ENCODE results near the gene SMAD6. TPM values are rescaled to one million over a fixed set of nuclear protein-coding genes. Genes with fewer than 3 reads are reported as not detected.

Gene SMAD6
- total and polyA plus RNA-seq, 9 of the 15 experiments (the other 6 are each of a cell fraction or from before 2014, with no cell fraction given), result 0.10 to 15.5 (median 3.7) TPM

- DNase-seq (ENCODE audit: extremely low read depth in 1 of 4, low spot score in 3 of 4) (no peak), FAIRE-seq (no peak), ATAC-seq (peak; percentile 45; the same call in 2 of the 3 replicates)
- no peaks in the 10 kb centered on the region for H3K9me1 ChIP-seq (ENCODE audit: control insufficient read depth, insufficient read depth, low read length)
- H3K9me3 ChIP-seq (replicated peaks; ENCODE audit: control insufficient read depth, insufficient read depth, low read depth, low read length), result no peaks in the 10 kb centered on the region
- peak; percentile 11; the same call in 1 of the 2 replicates for TF ChIP-seq CTBP1 (IDR thresholded peaks at IDR 0.05; ENCODE audit: borderline replicate concordance)
- no peak for TF ChIP-seq ZNF280A (IDR thresholded peaks at IDR 0.05; ENCODE audit: low read depth, partially characterized antibody)
- ChIA-PET CTCF (ENCODE audit: low intra/inter-chr PET ratio) (no interaction called here), POLR2A (no interaction called here)
- no peak overlapping the region for H3K9ac ChIP-seq (ENCODE audit: insufficient read depth in 1 of 2, low read depth in 2 of 2, low read length in 2 of 2)
- in situ Hi-C loops (cut with MboI), result no loop called here
- no peak overlapping the region for H3K4me2 ChIP-seq (ENCODE audit: insufficient read depth, low read length)
- H3K4me1 ChIP-seq (replicated peaks in 1 of 2; ENCODE audit: control insufficient read depth in 2 of 2, insufficient read depth in 2 of 2, low read length in 2 of 2), result no peaks in the 10 kb centered on the region; a peak in 1 of 5 replicates
- BruUV-seq (replicated peaks), result no TSS peak
- no peaks in the 10 kb centered on the region for H4K20me1 ChIP-seq (replicated peaks; ENCODE audit: control insufficient read depth, insufficient read depth, low read length)
- no peak overlapping the region for H3K4me3 ChIP-seq
- H3K36me3 ChIP-seq (ENCODE audit: control insufficient read depth, insufficient read depth, low read length), result no peaks in the 10 kb centered on the region
- H3K27ac ChIP-seq (ENCODE audit: extremely low read depth, low read depth, low read length), result no peak overlapping the region
- H2AFZ ChIP-seq (ENCODE audit: low read depth, low read length), result no peak overlapping the region
- no peaks in the 10 kb centered on the region for H3K79me2 ChIP-seq (ENCODE audit: control insufficient read depth, insufficient read depth, low read length)
- no peaks in the 10 kb centered on the region for H3K27me3 ChIP-seq (ENCODE audit: control insufficient read depth in 2 of 2, insufficient read depth in 2 of 2, low read length in 2 of 2)
- intact Hi-C loops (cut with micrococcal nuclease), result no loop called here
- WGBS (ENCODE audit: insufficient coverage, low coverage, missing lambda C conversion rate), result 21% methylated on average over 10 of the region's 10 CpGs
Observed at GRCh38 chr15:66795851-66796250, 93.8 kb downstream of the SMAD6 start.

GRCh38 chr15:66796343-66796742, 94.3 kb downstream of the SMAD6 start:
- WGBS (ENCODE audit: insufficient coverage, low coverage, missing lambda C conversion rate), result 7% methylated on average over 1 of the region's 1 CpG
- H3K9me3 ChIP-seq (replicated peaks; ENCODE audit: control insufficient read depth, insufficient read depth, low read depth, low read length), result no peaks in the 10 kb centered on the region
- no peak overlapping the region for H3K4me2 ChIP-seq (ENCODE audit: insufficient read depth, low read length)
- H3K9me1 ChIP-seq (ENCODE audit: control insufficient read depth, insufficient read depth, low read length), result no peaks in the 10 kb centered on the region
- POLR2A ChIA-PET, result no interaction called here
- no peak overlapping the region for H3K4me3 ChIP-seq
- DNase-seq (ENCODE audit: extremely low read depth in 1 of 4, low spot score in 3 of 4) (no peak), FAIRE-seq (no peak), ATAC-seq (no peak)
- no peaks in the 10 kb centered on the region; a peak in 1 of 5 replicates for H3K4me1 ChIP-seq (replicated peaks in 1 of 2; ENCODE audit: control insufficient read depth in 2 of 2, insufficient read depth in 2 of 2, low read length in 2 of 2)
- no peak overlapping the region for H3K27ac ChIP-seq (ENCODE audit: extremely low read depth, low read depth, low read length)
- intact Hi-C loops (cut with micrococcal nuclease) (no loop called here), in situ Hi-C loops (cut with MboI) (no loop called here)
- H2AFZ ChIP-seq (ENCODE audit: low read depth, low read length), result no peak overlapping the region
- H3K36me3 ChIP-seq (ENCODE audit: control insufficient read depth, insufficient read depth, low read length), result no peaks in the 10 kb centered on the region
- CTCF ChIA-PET (ENCODE audit: low intra/inter-chr PET ratio), result no interaction called here
- no TSS peak for BruUV-seq (replicated peaks)
- no peaks in the 10 kb centered on the region for H3K79me2 ChIP-seq (ENCODE audit: control insufficient read depth, insufficient read depth, low read length)
- H3K27me3 ChIP-seq (ENCODE audit: control insufficient read depth in 2 of 2, insufficient read depth in 2 of 2, low read length in 2 of 2), result no peaks in the 10 kb centered on the region
- TF ChIP-seq RBM25 (IDR thresholded peaks at IDR 0.05; ENCODE audit: low read depth, low read length, severe bottlenecking) (peak; percentile 21), KDM1A (IDR thresholded peaks at IDR 0.05) (0 out of 4 replicates have a peak, but pooled peaks of 1 of the 2 experiments have one; percentile 40), BCOR (IDR thresholded peaks at IDR 0.05) (peak; percentile 69; the same call in 1 of the 2 replicates), SNIP1 (IDR thresholded peaks at IDR 0.05; ENCODE audit: low read depth) (no peak)
- no peak overlapping the region for H3K9ac ChIP-seq (ENCODE audit: insufficient read depth in 1 of 2, low read depth in 2 of 2, low read length in 2 of 2)
- H4K20me1 ChIP-seq (replicated peaks; ENCODE audit: control insufficient read depth, insufficient read depth, low read length), result no peaks in the 10 kb centered on the region

All from K562 (cell line).